Upper lobe of right lung (tissue), 1 donor: ENCODE data around the gene SLA2. TPM values are rescaled to one million over a fixed set of nuclear protein-coding genes. Genes with fewer than 3 reads are reported as not detected.
"Not testable (repeated sequence)": the region's sequence is repeated elsewhere in the genome, so short reads cannot be mapped to it uniquely, and the experiment has no call there.

Source experiments
- ATAC-seq: fragments of 200-7000 bp; cut with Tn5 transposase; one replicate; pipeline ENCODE4 v1.9.1; 2020; ENCODE audit warnings: mild to moderate bottlenecking, moderate library complexity
- DNase-seq: peaks from one replicate; pipeline ENCODE4 v3.0.0-alpha.2; 2020
- H3K27ac ChIP-seq: fragments of 200-600 bp; one replicate; pipeline ENCODE4 v1.8.0; 2022
- H3K27me3 ChIP-seq: fragments of 200-600 bp; one replicate; pipeline ENCODE4 v1.8.0; 2022; ENCODE audit warnings: mild to moderate bottlenecking
- H3K36me3 ChIP-seq: fragments of 200-600 bp; one replicate; pipeline ENCODE4 v1.8.0; 2022
- H3K4me1 ChIP-seq: fragments of 200-600 bp; one replicate; pipeline ENCODE4 v1.8.0; 2022
- H3K4me3 ChIP-seq: fragments of 200-600 bp; one replicate; pipeline ENCODE4 v1.8.0; 2022; ENCODE audit warnings: mild to moderate bottlenecking
- H3K9me3 ChIP-seq: fragments of 200-600 bp; one replicate; pipeline ENCODE4 v1.8.0; 2022
- CTCF ChIP-seq: fragments of 200-600 bp; IDR thresholded peaks from one replicate; pipeline ENCODE4 v1.8.0; 2022; ENCODE audit warnings: antibody characterized with exemption
- intact Hi-C: fragments of 100-400 bp; cut with DNase I; formaldehyde crosslinking; loops from one replicate; pipeline ENCODE4 v1.11.0; 2022
- total RNA-seq: library from RNA; stranded (reverse); fragmentation: NEBNext Ultra II Directional; extraction: Animal tissue kit (Norgen Biotek cat#: 25700); gene quantifications from one replicate; pipeline ENCODE4 v1.2.1, GENCODE V29; 2021
- donor health status: DM: no; HTN: yes; CAD: no; lungs with severe emphysema.

Gene SLA2
- total RNA-seq, 1 donor from 2014 or later = 1.9 TPM

- ATAC-seq (no peak), DNase-seq (no peak)
- intact Hi-C loops = no loop called here
- H3K27ac ChIP-seq = no peak overlapping the region
- no peak for TF ChIP-seq CTCF
- no peaks in the 10 kb centered on the region for H3K36me3 ChIP-seq
- H3K9me3 ChIP-seq = no peaks in the 10 kb centered on the region
- H3K4me1 ChIP-seq = no peaks in the 10 kb centered on the region
- no peaks in the 10 kb centered on the region for H3K27me3 ChIP-seq
- H3K4me3 ChIP-seq = no peak overlapping the region
Measured at GRCh38 chr20:36620917-36621316, 25.1 kb downstream of the SLA2 start.

GRCh38 chr20:36614781-36615557, 31.0 kb downstream of the SLA2 start:
- Histone ChIP-seq H3K27me3 (no peaks in the 10 kb centered on the region), H3K9me3 (no peaks in the 10 kb centered on the region), H3K36me3 (peaks cover 48% of the 10 kb centered on the region), H3K4me3 (no peak overlapping the region), H3K4me1 (no peaks in the 10 kb centered on the region), H3K27ac (no peak overlapping the region)
- intact Hi-C loops = no loop called here
- ATAC-seq (no peak), DNase-seq (no peak)
- TF ChIP-seq CTCF = no peak

GRCh38 chr20:36613974-36614373, 32.0 kb downstream of the SLA2 start:
- ATAC-seq = peak; percentile 69
- peaks cover 57% of the 10 kb centered on the region for H3K36me3 ChIP-seq

GRCh38 chr20:36611625-36612024, 34.4 kb downstream of the SLA2 start:
- ATAC-seq = no peak
- intact Hi-C loops = no loop called here

More at GRCh38 chr20:36613974-36614373, 32.0 kb downstream of the SLA2 start:
- no peak overlapping the region for H3K27ac ChIP-seq
- no peaks in the 10 kb centered on the region for H3K27me3 ChIP-seq
- intact Hi-C loops = no loop called here
- no peaks in the 10 kb centered on the region for H3K4me1 ChIP-seq
- no peaks in the 10 kb centered on the region for H3K9me3 ChIP-seq
- DNase-seq = peak; percentile 72
- TF ChIP-seq CTCF = no peak
- no peak overlapping the region for H3K4me3 ChIP-seq

GRCh38 chr20:36608388-36608728, 37.6 kb downstream of the SLA2 start:
- not testable (repeated sequence) for H3K27ac ChIP-seq

More at GRCh38 chr20:36611625-36612024, 34.4 kb downstream of the SLA2 start:
- Histone ChIP-seq H3K9me3 (no peaks in the 10 kb centered on the region), H3K36me3 (peaks cover 70% of the 10 kb centered on the region), H3K4me1 (peaks cover 13% of the 10 kb centered on the region), H3K4me3 (no peak overlapping the region), H3K27me3 (no peaks in the 10 kb centered on the region), H3K27ac (no peak overlapping the region)
- no peak for TF ChIP-seq CTCF
- no peak for DNase-seq

GRCh38 chr20:36607586-36608387, 38.2 kb downstream of the SLA2 start:
- Histone ChIP-seq H3K4me1 (peaks cover 23% of the 10 kb centered on the region), H3K27me3 (no peaks in the 10 kb centered on the region), H3K36me3 (peaks cover 50% of the 10 kb centered on the region), H3K9me3 (no peaks in the 10 kb centered on the region), H3K4me3 (peak overlapping the region; percentile 91), H3K27ac (peak overlapping the region; percentile 89)
- ATAC-seq (no peak), DNase-seq (no peak)
- intact Hi-C loops = no loop called here
- no peak for TF ChIP-seq CTCF

More at GRCh38 chr20:36608388-36608728, 37.6 kb downstream of the SLA2 start:
- DNase-seq, H3K27me3 ChIP-seq, H3K9me3 ChIP-seq, H3K4me3 ChIP-seq, ATAC-seq, intact Hi-C loops: not testable (repeated sequence)
- Histone ChIP-seq H3K4me1 (peaks cover 23% of the 10 kb centered on the region), H3K36me3 (peaks cover 56% of the 10 kb centered on the region)
